ENCODE data around the gene HAND2. TPM values are rescaled to one million over a fixed set of nuclear protein-coding genes. Genes with fewer than 3 reads are reported as not detected.

HAND2 gene
- total RNA-seq, 6 experiments from 2014 or later, result 2.1 to 11.2 (median 6.2) TPM

- Histone ChIP-seq H3K4me3 (no peak overlapping the region), H3K36me3 (no peaks in the 10 kb centered on the region), H3K27ac (no peak overlapping the region), H3K4me1 (no peaks in the 10 kb centered on the region), H3K9me3 (no peaks in the 10 kb centered on the region), H3K27me3 (peaks cover 0 to 9% of the 10 kb centered on the region in 2 donors)
- ATAC-seq, result no peak
- no peak for DNase-seq
- intact Hi-C loops (cut with DNase I), result no loop called here
- 48% methylated on average over 2 of the region's 2 CpGs for WGBS (ENCODE audit: insufficient coverage, low coverage, low lambda C conversion rate, missing lambda C conversion rate)
- no peak for TF ChIP-seq POLR2A (IDR thresholded peaks at IDR 0.05)
- no peak for TF ChIP-seq CTCF (IDR thresholded peaks at IDR 0.05)
Observed at GRCh38 chr4:173546776-173547175, 16.7 kb upstream of the HAND2 start.

- DNase-seq (no peak), ATAC-seq (no peak)
- 33% methylated on average over 2 of the region's 2 CpGs for WGBS (ENCODE audit: insufficient coverage, low coverage, low lambda C conversion rate, missing lambda C conversion rate)
- intact Hi-C loops (cut with DNase I), result no loop called here
- H3K4me1 ChIP-seq, result no peaks in the 10 kb centered on the region
- H3K36me3 ChIP-seq, result no peaks in the 10 kb centered on the region
- TF ChIP-seq POLR2A (IDR thresholded peaks at IDR 0.05), result no peak
- TF ChIP-seq CTCF (IDR thresholded peaks at IDR 0.05), result no peak
- no peaks in the 10 kb centered on the region for H3K9me3 ChIP-seq
- H3K4me3 ChIP-seq, result no peak overlapping the region
- H3K27ac ChIP-seq, result no peak overlapping the region
- peaks cover 0 to 9% of the 10 kb centered on the region in 2 donors for H3K27me3 ChIP-seq
Observed at GRCh38 chr4:173545440-173545839, 15.4 kb upstream of the HAND2 start.

- intact Hi-C loops (cut with DNase I), result no loop called here
- ATAC-seq (no peak), DNase-seq (no peak)
- no peaks in the 10 kb centered on the region for H3K9me3 ChIP-seq
- TF ChIP-seq CTCF (IDR thresholded peaks at IDR 0.05) (no peak), POLR2A (IDR thresholded peaks at IDR 0.05) (no peak)
- 59% methylated on average over 3 of the region's 3 CpGs for WGBS (ENCODE audit: insufficient coverage, low coverage, low lambda C conversion rate, missing lambda C conversion rate)
- no peak overlapping the region for H3K4me3 ChIP-seq
- H3K4me1 ChIP-seq, result peaks cover 0 to 9% (median 0%) of the 10 kb centered on the region in 4 donors
- H3K36me3 ChIP-seq, result no peaks in the 10 kb centered on the region
- no peak overlapping the region for H3K27ac ChIP-seq
- peaks cover 0 to 28% of the 10 kb centered on the region in 2 donors for H3K27me3 ChIP-seq
Observed at GRCh38 chr4:173543266-173543665, 13.2 kb upstream of the HAND2 start.

- Histone ChIP-seq H3K27me3 (peaks cover 0 to 52% of the 10 kb centered on the region in 2 donors), H3K36me3 (no peaks in the 10 kb centered on the region), H3K4me3 (no peak overlapping the region), H3K9me3 (no peaks in the 10 kb centered on the region), H3K27ac (no peak overlapping the region), H3K4me1 (peaks cover 0 to 15% (median 0%) of the 10 kb centered on the region in 4 donors)
- ATAC-seq, result no peak
- TF ChIP-seq CTCF (IDR thresholded peaks at IDR 0.05), result no peak
- TF ChIP-seq POLR2A (IDR thresholded peaks at IDR 0.05), result no peak
- no peak for DNase-seq
- WGBS (ENCODE audit: insufficient coverage, low coverage, low lambda C conversion rate, missing lambda C conversion rate), result 25% methylated on average over 3 of the region's 3 CpGs
- intact Hi-C loops (cut with DNase I), result no loop called here
Observed at GRCh38 chr4:173539986-173540385, 10.0 kb upstream of the HAND2 start.
